Lower lobe of right lung (tissue), 2 donors: ENCODE results near the gene MECR. TPM values are rescaled to one million over a fixed set of nuclear protein-coding genes. Genes with fewer than 3 reads are reported as not detected.

Source experiments
- ATAC-seq, 2 donors: fragments of 200-7000 bp; cut with Tn5 transposase; one replicate each; pipeline ENCODE4 v1.9.1; 2020 to 2022; ENCODE audit warnings: mild to moderate bottlenecking in 2 of 2, moderate library complexity in 2 of 2
- DNase-seq: peaks from one replicate; pipeline ENCODE4 v3.0.0-alpha.2; 2020
- H3K27ac ChIP-seq: fragments of 200-600 bp; one replicate; pipeline ENCODE4 v1.8.0; 2022
- H3K27me3 ChIP-seq: fragments of 200-600 bp; one replicate; pipeline ENCODE4 v1.8.0; 2022; ENCODE audit warnings: low read depth
- H3K36me3 ChIP-seq: fragments of 200-600 bp; one replicate; pipeline ENCODE4 v1.8.0; 2022; ENCODE audit warnings: mild to moderate bottlenecking
- H3K4me1 ChIP-seq: fragments of 200-600 bp; one replicate; pipeline ENCODE4 v1.8.0; 2022
- H3K4me3 ChIP-seq: fragments of 200-600 bp; one replicate; pipeline ENCODE4 v1.8.0; 2022; ENCODE audit warnings: mild to moderate bottlenecking
- H3K9me3 ChIP-seq: fragments of 200-600 bp; one replicate; pipeline ENCODE4 v1.8.0; 2022
- CTCF ChIP-seq: fragments of 200-600 bp; IDR thresholded peaks from one replicate; pipeline ENCODE4 v1.8.0; 2022; ENCODE audit warnings: antibody characterized with exemption, mild to moderate bottlenecking
- intact Hi-C: fragments of 100-400 bp; cut with DNase I; formaldehyde crosslinking; loops from one replicate; pipeline ENCODE4 v1.11.0; 2022
- total RNA-seq: library from RNA; stranded (reverse); fragmentation: NEBNext Ultra II Directional; extraction: Animal tissue kit (Norgen Biotek cat#: 25700); gene quantifications from one replicate; pipeline ENCODE4 v1.2.1, GENCODE V29; 2021
- donor health status: DM: no; HTN: yes; CAD: no; lungs with severe emphysema.

Gene MECR
- total RNA-seq, 1 donor from 2014 or later: 16.9 TPM

GRCh38 chr1:29162476-29163138 lies 68.1 kb downstream of the MECR start:
- Histone ChIP-seq H3K36me3 (peaks cover 72% of the 10 kb centered on the region), H3K9me3 (no peaks in the 10 kb centered on the region), H3K27me3 (no peaks in the 10 kb centered on the region), H3K4me1 (peaks cover 38% of the 10 kb centered on the region), H3K4me3 (no peak overlapping the region), H3K27ac (no peak overlapping the region)
- no peak for TF ChIP-seq CTCF
- intact Hi-C loops: no loop called here
- DNase-seq: no peak
- ATAC-seq: no peak

DNA sequence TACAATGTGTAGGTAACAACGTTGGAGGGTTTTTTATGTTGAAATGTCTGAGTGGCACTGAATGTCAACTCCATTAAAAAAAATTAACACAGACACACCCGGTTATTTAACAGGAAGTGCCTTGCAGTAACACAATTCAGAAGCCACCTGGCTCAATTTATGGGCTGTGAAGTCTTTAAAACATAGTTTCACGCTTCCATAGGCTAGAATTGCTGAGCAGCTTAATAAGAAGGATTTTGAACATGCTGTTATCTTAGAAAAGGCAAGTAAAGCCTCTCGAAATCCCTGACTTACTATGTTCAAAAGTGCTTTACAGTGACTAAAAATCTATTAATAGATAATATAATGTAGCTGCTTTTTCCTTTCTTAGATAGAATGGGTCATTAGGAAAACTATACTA lies 68.7 kb downstream of the MECR start:
- H3K27ac ChIP-seq: no peak overlapping the region
- peaks cover 72% of the 10 kb centered on the region for H3K36me3 ChIP-seq
- H3K4me1 ChIP-seq: peaks cover 43% of the 10 kb centered on the region
- intact Hi-C loops: no loop called here
- DNase-seq (no peak), ATAC-seq (no peak)
- no peaks in the 10 kb centered on the region for H3K27me3 ChIP-seq
- H3K4me3 ChIP-seq: no peak overlapping the region
- no peak for TF ChIP-seq CTCF
- H3K9me3 ChIP-seq: no peaks in the 10 kb centered on the region

GRCh38 chr1:29159773-29160172 lies 71.0 kb downstream of the MECR start:
- intact Hi-C loops: no loop called here
- H3K27ac ChIP-seq: no peak overlapping the region
- no peak overlapping the region for H3K4me3 ChIP-seq
- ATAC-seq (no peak), DNase-seq (no peak)
- no peaks in the 10 kb centered on the region for H3K27me3 ChIP-seq
- peaks cover 73% of the 10 kb centered on the region for H3K36me3 ChIP-seq
- no peaks in the 10 kb centered on the region for H3K9me3 ChIP-seq
- peaks cover 42% of the 10 kb centered on the region for H3K4me1 ChIP-seq
- no peak for TF ChIP-seq CTCF

DNA sequence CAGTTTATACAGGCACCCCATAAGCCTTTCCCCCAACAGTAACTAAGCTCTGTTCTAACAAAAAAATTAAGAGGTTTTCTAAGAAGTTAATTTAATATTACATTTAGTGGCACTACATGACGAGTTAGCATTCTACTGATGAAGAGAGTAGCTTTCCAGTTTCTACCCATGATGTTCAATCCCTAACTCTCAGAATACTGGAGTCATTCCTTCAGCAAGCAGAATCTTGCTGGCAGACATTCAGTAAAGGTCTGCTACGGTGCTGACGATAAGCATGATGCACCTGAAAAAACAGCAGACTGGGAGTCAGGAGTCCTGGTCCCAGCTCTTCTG lies 73.5 kb downstream of the MECR start:
- Histone ChIP-seq H3K36me3 (peaks cover 82% of the 10 kb centered on the region), H3K27me3 (no peaks in the 10 kb centered on the region), H3K4me3 (no peak overlapping the region), H3K27ac (no peak overlapping the region), H3K4me1 (peaks cover 33% of the 10 kb centered on the region), H3K9me3 (no peaks in the 10 kb centered on the region)
- no peak for ATAC-seq
- TF ChIP-seq CTCF: no peak
- no peak for DNase-seq
- intact Hi-C loops: no loop called here

- no peaks in the 10 kb centered on the region for H3K27me3 ChIP-seq
- peaks cover 27% of the 10 kb centered on the region for H3K4me1 ChIP-seq
- DNase-seq: no peak
- ATAC-seq: peak in 1 of 2 donors; percentile 34
- no peak for TF ChIP-seq CTCF
- H3K4me3 ChIP-seq: no peak overlapping the region
- H3K36me3 ChIP-seq: peaks cover 88% of the 10 kb centered on the region
- peak overlapping the region; percentile 20 for H3K27ac ChIP-seq
- intact Hi-C loops: no loop called here
- no peaks in the 10 kb centered on the region for H3K9me3 ChIP-seq
These were observed 74.0 kb downstream of the MECR start for GRCh38 chr1:29156543-29157268.
